Hepatocyte (in vitro differentiated cells): Measurements from ENCODE around the gene LHX1.

ENCODE experiments used
- CTCF ChIP-seq: fragments of 200-600 bp; sonication (generic); IDR thresholded peaks from 2 replicates; pipeline ENCODE4 v1.5.1; 2016; ENCODE audit warnings: antibody characterized with exemption, mild to moderate bottlenecking; ENCODE audit not compliant: poor library complexity
- EZH2 ChIP-seq: fragments of 200-600 bp; sonication (generic); IDR thresholded peaks from 2 replicates; pipeline ENCODE4 v1.6.1; 2016; ENCODE audit warnings: antibody characterized with exemption, mild to moderate bottlenecking, borderline replicate concordance

GRCh38 chr17:36892112-36892838 lies 45.0 kb upstream of the LHX1 start:
- TF ChIP-seq CTCF: no peak
- TF ChIP-seq EZH2: no peak
